ENCODE measurements around the gene CHRNA4.

Gene CHRNA4

DNA sequence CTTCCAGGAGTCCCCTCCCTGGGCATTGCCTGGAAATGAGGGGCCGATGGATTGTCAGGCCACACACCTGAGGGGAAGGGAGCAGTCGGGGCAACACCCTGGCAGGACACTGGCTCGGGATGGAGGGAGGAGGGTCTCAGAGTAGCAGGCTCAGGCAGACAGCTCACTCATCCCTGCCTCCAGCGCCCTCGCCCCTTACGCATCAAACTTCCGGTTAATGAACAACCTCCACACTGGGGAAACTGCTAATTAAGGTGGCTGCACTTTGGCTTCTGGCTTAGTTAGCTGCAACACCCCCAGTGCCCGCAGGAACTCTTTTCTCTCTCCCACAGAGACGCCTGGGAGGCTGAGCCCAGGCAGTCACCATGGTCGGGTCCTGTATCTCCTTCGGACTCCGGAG is 13.4 kb upstream of the CHRNA4 start:
- Histone ChIP-seq H3K27me3 (ENCODE audit: insufficient read depth, low read length, poor library complexity, severe bottlenecking) (no peaks in the 10 kb centered on the region), H3K4me3 (ENCODE audit: low read length, poor library complexity, severe bottlenecking) (no peak overlapping the region), H3K4me1 (ENCODE audit: insufficient read depth, low read length, poor library complexity, severe bottlenecking) (no peaks in the 10 kb centered on the region), H3K36me3 (ENCODE audit: insufficient read depth, low read length) (no peaks in the 10 kb centered on the region), H3F3A (ENCODE audit: low read depth) (no peaks in the 10 kb centered on the region), H3K4me2 (ENCODE audit: low read depth, low read length, poor library complexity, severe bottlenecking) (no peak overlapping the region), H3K9ac (ENCODE audit: low read depth, low read length, poor library complexity, severe bottlenecking) (no peak overlapping the region), H3K9me3 (ENCODE audit: insufficient read depth, low read depth, low read length) (no peaks in the 10 kb centered on the region), H3K79me2 (ENCODE audit: insufficient read depth, low read length) (no peaks in the 10 kb centered on the region), H2AFZ (ENCODE audit: low read length) (no peak overlapping the region), H3K9me2 (replicated peaks; ENCODE audit: low read depth, low read length) (no peaks in the 10 kb centered on the region), H4K20me1 (ENCODE audit: insufficient read depth, low read length, poor library complexity, severe bottlenecking) (no peaks in the 10 kb centered on the region)
- TF ChIP-seq EZH2phosphoT487 (IDR thresholded peaks at IDR 0.05; ENCODE audit: borderline replicate concordance) = no peak
- TF ChIP-seq, protein P1, sequence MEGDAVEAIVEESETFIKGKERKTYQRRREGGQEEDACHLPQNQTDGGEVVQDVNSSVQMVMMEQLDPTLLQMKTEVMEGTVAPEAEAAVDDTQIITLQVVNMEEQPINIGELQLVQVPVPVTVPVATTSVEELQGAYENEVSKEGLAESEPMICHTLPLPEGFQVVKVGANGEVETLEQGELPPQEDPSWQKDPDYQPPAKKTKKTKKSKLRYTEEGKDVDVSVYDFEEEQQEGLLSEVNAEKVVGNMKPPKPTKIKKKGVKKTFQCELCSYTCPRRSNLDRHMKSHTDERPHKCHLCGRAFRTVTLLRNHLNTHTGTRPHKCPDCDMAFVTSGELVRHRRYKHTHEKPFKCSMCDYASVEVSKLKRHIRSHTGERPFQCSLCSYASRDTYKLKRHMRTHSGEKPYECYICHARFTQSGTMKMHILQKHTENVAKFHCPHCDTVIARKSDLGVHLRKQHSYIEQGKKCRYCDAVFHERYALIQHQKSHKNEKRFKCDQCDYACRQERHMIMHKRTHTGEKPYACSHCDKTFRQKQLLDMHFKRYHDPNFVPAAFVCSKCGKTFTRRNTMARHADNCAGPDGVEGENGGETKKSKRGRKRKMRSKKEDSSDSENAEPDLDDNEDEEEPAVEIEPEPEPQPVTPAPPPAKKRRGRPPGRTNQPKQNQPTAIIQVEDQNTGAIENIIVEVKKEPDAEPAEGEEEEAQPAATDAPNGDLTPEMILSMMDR (conservative IDR thresholded peaks at IDR 0.05; ENCODE audit: low read length) = no peak

- Histone ChIP-seq H2AFZ (ENCODE audit: low read length) (no peak overlapping the region), H3K9me3 (ENCODE audit: insufficient read depth, low read depth, low read length) (no peaks in the 10 kb centered on the region), H3K4me1 (ENCODE audit: insufficient read depth, low read length, poor library complexity, severe bottlenecking) (no peaks in the 10 kb centered on the region), H3F3A (ENCODE audit: low read depth) (no peaks in the 10 kb centered on the region), H3K4me2 (ENCODE audit: low read depth, low read length, poor library complexity, severe bottlenecking) (no peak overlapping the region), H3K9ac (ENCODE audit: low read depth, low read length, poor library complexity, severe bottlenecking) (no peak overlapping the region), H3K27me3 (ENCODE audit: insufficient read depth, low read length, poor library complexity, severe bottlenecking) (no peaks in the 10 kb centered on the region), H3K36me3 (ENCODE audit: insufficient read depth, low read length) (no peaks in the 10 kb centered on the region), H4K20me1 (ENCODE audit: insufficient read depth, low read length, poor library complexity, severe bottlenecking) (no peaks in the 10 kb centered on the region), H3K4me3 (ENCODE audit: low read length, poor library complexity, severe bottlenecking) (no peak overlapping the region), H3K9me2 (replicated peaks; ENCODE audit: low read depth, low read length) (no peaks in the 10 kb centered on the region), H3K79me2 (ENCODE audit: insufficient read depth, low read length) (no peaks in the 10 kb centered on the region)
- no peak for TF ChIP-seq EZH2phosphoT487 (IDR thresholded peaks at IDR 0.05; ENCODE audit: borderline replicate concordance)
- TF ChIP-seq, protein P1 (conservative IDR thresholded peaks at IDR 0.05; ENCODE audit: low read length) = no peak
Observed at GRCh38 chr20:63373996-63374395, 12.8 kb upstream of the CHRNA4 start.

DNA sequence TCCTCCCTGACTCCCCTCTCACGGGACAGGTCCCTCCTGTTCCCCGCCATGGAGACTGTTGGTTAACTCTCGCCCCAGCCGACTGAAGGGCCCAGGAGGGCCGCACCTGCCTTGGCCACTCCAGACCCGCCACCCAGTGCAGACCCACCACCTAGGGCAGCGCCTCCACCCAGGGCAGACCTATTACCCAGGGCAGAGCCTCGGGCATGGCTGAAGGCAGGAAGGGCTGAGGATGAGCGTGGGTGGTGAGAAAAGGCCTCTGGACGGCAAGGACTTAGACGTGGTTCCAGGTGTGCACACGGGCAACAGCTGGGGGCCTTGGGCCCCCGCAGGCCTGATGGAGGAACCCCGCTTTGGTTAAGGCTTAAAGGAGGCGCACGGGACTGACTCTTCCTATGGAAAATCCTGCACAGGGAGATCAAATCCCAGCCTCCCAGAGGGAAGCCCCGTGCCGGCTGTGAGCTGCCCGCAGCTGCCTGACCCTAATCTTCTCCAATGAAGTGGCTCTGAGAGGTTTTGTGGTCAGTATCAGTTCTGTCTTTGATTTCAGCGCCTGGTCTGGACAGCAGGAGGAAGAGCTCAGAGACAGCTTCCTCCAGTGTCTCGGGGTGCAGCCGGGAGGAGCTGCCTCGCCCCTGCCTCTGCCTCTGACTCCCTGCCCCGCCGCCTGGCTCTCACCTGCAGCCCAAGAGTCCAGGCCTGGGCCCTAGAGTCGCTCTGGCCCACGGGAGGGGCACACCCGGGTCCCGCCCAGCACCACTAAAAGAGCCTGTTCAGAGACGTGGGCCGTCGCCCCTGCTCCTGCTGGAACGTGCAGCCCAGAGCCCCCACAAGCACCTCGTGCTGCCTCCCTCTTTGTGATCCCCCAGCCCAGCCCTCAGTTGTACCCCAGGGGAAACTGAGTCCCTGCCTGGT is 12.1 kb upstream of the CHRNA4 start:
- Histone ChIP-seq H3K79me2 (ENCODE audit: insufficient read depth, low read length) (no peaks in the 10 kb centered on the region), H3K4me1 (ENCODE audit: insufficient read depth, low read length, poor library complexity, severe bottlenecking) (no peaks in the 10 kb centered on the region), H3K9ac (ENCODE audit: low read depth, low read length, poor library complexity, severe bottlenecking) (no peak overlapping the region), H3K9me3 (ENCODE audit: insufficient read depth, low read depth, low read length) (no peaks in the 10 kb centered on the region), H3F3A (ENCODE audit: low read depth) (no peaks in the 10 kb centered on the region), H3K4me2 (ENCODE audit: low read depth, low read length, poor library complexity, severe bottlenecking) (no peak overlapping the region), H3K4me3 (ENCODE audit: low read length, poor library complexity, severe bottlenecking) (no peak overlapping the region), H3K9me2 (replicated peaks; ENCODE audit: low read depth, low read length) (no peaks in the 10 kb centered on the region), H3K36me3 (ENCODE audit: insufficient read depth, low read length) (no peaks in the 10 kb centered on the region), H3K27me3 (ENCODE audit: insufficient read depth, low read length, poor library complexity, severe bottlenecking) (no peaks in the 10 kb centered on the region), H2AFZ (ENCODE audit: low read length) (no peak overlapping the region), H4K20me1 (ENCODE audit: insufficient read depth, low read length, poor library complexity, severe bottlenecking) (no peaks in the 10 kb centered on the region)
- no peak for TF ChIP-seq EZH2phosphoT487 (IDR thresholded peaks at IDR 0.05; ENCODE audit: borderline replicate concordance)
- TF ChIP-seq, protein P1 (conservative IDR thresholded peaks at IDR 0.05; ENCODE audit: low read length) = no peak

Measured in Loucy (cell line).